Measurements from ENCODE around the gene TMEM178B. TPM values are rescaled to one million over a fixed set of nuclear protein-coding genes. Genes with fewer than 3 reads are reported as not detected.

The TMEM178B gene
- total RNA-seq, 1 experiment from 2014 or later: 0.11 TPM

GRCh38 chr7:141161550-141162535 lies 88.0 kb downstream of the TMEM178B start:
- no TSS peak for BruUV-seq (replicated peaks)
- Histone ChIP-seq H3K36me3 (ENCODE audit: control insufficient read depth, insufficient read depth, low read length) (no peaks in the 10 kb centered on the region), H3K4me1 (no peaks in the 10 kb centered on the region), H3K4me3 (ENCODE audit: low read depth, low read length) (no peak overlapping the region), H3K9me3 (no peaks in the 10 kb centered on the region), H3K27me3 (replicated peaks; ENCODE audit: control insufficient read depth, insufficient read depth, low read length) (no peaks in the 10 kb centered on the region; the same call in 1 of the 2 replicates)
- H3K4me1 Mint-ChIP-seq (ENCODE audit: low read depth, unreplicated experiment): no peaks in the 10 kb centered on the region
- TF ChIP-seq, protein P1, sequence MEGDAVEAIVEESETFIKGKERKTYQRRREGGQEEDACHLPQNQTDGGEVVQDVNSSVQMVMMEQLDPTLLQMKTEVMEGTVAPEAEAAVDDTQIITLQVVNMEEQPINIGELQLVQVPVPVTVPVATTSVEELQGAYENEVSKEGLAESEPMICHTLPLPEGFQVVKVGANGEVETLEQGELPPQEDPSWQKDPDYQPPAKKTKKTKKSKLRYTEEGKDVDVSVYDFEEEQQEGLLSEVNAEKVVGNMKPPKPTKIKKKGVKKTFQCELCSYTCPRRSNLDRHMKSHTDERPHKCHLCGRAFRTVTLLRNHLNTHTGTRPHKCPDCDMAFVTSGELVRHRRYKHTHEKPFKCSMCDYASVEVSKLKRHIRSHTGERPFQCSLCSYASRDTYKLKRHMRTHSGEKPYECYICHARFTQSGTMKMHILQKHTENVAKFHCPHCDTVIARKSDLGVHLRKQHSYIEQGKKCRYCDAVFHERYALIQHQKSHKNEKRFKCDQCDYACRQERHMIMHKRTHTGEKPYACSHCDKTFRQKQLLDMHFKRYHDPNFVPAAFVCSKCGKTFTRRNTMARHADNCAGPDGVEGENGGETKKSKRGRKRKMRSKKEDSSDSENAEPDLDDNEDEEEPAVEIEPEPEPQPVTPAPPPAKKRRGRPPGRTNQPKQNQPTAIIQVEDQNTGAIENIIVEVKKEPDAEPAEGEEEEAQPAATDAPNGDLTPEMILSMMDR (IDR thresholded peaks at IDR 0.05; ENCODE audit: insufficient read depth in 1 of 2, low read depth in 1 of 2, low read length in 1 of 2, severe bottlenecking in 1 of 2, unreplicated experiment in 1 of 2): no peak
- POLR2A ChIA-PET: no interaction called here
- DNase-seq: no peak
- H3K27me3 Mint-ChIP-seq (ENCODE audit: insufficient read depth, unreplicated experiment): peaks cover 17% of the 10 kb centered on the region
- CTCF ChIA-PET: no interaction called here
- H3K27ac Mint-ChIP-seq (ENCODE audit: unreplicated experiment): no peak overlapping the region
- intact Hi-C loops (cut with micrococcal nuclease; ENCODE audit: unreplicated experiment): no loop called here
- no peaks in the 10 kb centered on the region for H3K9me3 Mint-ChIP-seq (ENCODE audit: unreplicated experiment)
- no peaks in the 10 kb centered on the region for H3K36me3 Mint-ChIP-seq (ENCODE audit: insufficient read depth, unreplicated experiment)
- no peak overlapping the region for H3K4me3 Mint-ChIP-seq (ENCODE audit: unreplicated experiment)

- ChIA-PET POLR2A (no interaction called here), CTCF (no interaction called here)
- no peaks in the 10 kb centered on the region for H3K27me3 ChIP-seq (replicated peaks; ENCODE audit: control insufficient read depth, insufficient read depth, low read length)
- no peak overlapping the region for H3K4me3 ChIP-seq (ENCODE audit: low read depth, low read length)
- intact Hi-C loops (cut with micrococcal nuclease; ENCODE audit: unreplicated experiment): no loop called here
- DNase-seq: no peak
- Mint-ChIP-seq H3K36me3 (ENCODE audit: insufficient read depth, unreplicated experiment) (no peaks in the 10 kb centered on the region), H3K9me3 (ENCODE audit: unreplicated experiment) (no peaks in the 10 kb centered on the region), H3K4me3 (ENCODE audit: unreplicated experiment) (no peak overlapping the region), H3K4me1 (ENCODE audit: low read depth, unreplicated experiment) (no peaks in the 10 kb centered on the region), H3K27ac (ENCODE audit: unreplicated experiment) (no peak overlapping the region), H3K27me3 (ENCODE audit: insufficient read depth, unreplicated experiment) (peaks cover 5% of the 10 kb centered on the region)
- H3K4me1 ChIP-seq: no peaks in the 10 kb centered on the region
- no TSS peak for BruUV-seq (replicated peaks)
- TF ChIP-seq, protein P1 (IDR thresholded peaks at IDR 0.05; ENCODE audit: insufficient read depth in 1 of 2, low read depth in 1 of 2, low read length in 1 of 2, severe bottlenecking in 1 of 2, unreplicated experiment in 1 of 2): no peak
- H3K36me3 ChIP-seq (ENCODE audit: control insufficient read depth, insufficient read depth, low read length): no peaks in the 10 kb centered on the region
- no peaks in the 10 kb centered on the region for H3K9me3 ChIP-seq
Observed at GRCh38 chr7:141165521-141165920, 91.7 kb downstream of the TMEM178B start.

GRCh38 chr7:141166926-141167325 lies 93.1 kb downstream of the TMEM178B start:
- no peaks in the 10 kb centered on the region for H3K9me3 Mint-ChIP-seq (ENCODE audit: unreplicated experiment)
- H3K4me3 Mint-ChIP-seq (ENCODE audit: unreplicated experiment): no peak overlapping the region
- intact Hi-C loops (cut with micrococcal nuclease; ENCODE audit: unreplicated experiment): no loop called here
- Histone ChIP-seq H3K36me3 (ENCODE audit: control insufficient read depth, insufficient read depth, low read length) (no peaks in the 10 kb centered on the region), H3K27me3 (replicated peaks; ENCODE audit: control insufficient read depth, insufficient read depth, low read length) (no peaks in the 10 kb centered on the region), H3K9me3 (no peaks in the 10 kb centered on the region), H3K4me1 (no peaks in the 10 kb centered on the region), H3K4me3 (ENCODE audit: low read depth, low read length) (no peak overlapping the region)
- no peaks in the 10 kb centered on the region for H3K36me3 Mint-ChIP-seq (ENCODE audit: insufficient read depth, unreplicated experiment)
- TF ChIP-seq, protein P1 (IDR thresholded peaks at IDR 0.05; ENCODE audit: insufficient read depth in 1 of 2, low read depth in 1 of 2, low read length in 1 of 2, severe bottlenecking in 1 of 2, unreplicated experiment in 1 of 2): no peak
- DNase-seq: no peak
- BruUV-seq (replicated peaks): no TSS peak
- CTCF ChIA-PET: no interaction called here
- H3K27ac Mint-ChIP-seq (ENCODE audit: unreplicated experiment): no peak overlapping the region
- no peaks in the 10 kb centered on the region for H3K4me1 Mint-ChIP-seq (ENCODE audit: low read depth, unreplicated experiment)
- POLR2A ChIA-PET: no interaction called here
- peaks cover 5% of the 10 kb centered on the region for H3K27me3 Mint-ChIP-seq (ENCODE audit: insufficient read depth, unreplicated experiment)

Data from Caco-2 (cell line).